ENCODE results near the gene GCH1.

The GCH1 gene

DNA sequence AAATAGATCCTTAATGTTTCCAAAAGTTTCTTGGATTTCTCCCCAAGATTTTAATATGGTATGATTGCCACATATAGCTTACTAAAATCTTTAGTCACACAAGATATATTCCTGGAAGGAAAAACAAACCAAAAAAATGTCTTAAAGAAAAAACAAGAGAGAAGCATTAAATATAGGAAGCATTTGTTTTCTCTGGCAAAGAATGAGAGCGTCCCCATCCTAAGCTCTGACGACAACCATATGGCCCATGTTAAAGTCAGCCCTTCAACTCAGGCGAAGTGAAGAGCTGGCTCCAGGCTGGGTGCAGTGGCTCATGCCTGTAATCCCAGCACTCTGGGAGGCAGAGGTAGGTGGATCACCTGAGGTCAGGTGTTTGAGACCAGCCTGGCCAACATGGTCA lies 35.6 kb downstream of the GCH1 start:
- no peak for DNase-seq (ENCODE audit: low read depth in 2 of 2)

DNA sequence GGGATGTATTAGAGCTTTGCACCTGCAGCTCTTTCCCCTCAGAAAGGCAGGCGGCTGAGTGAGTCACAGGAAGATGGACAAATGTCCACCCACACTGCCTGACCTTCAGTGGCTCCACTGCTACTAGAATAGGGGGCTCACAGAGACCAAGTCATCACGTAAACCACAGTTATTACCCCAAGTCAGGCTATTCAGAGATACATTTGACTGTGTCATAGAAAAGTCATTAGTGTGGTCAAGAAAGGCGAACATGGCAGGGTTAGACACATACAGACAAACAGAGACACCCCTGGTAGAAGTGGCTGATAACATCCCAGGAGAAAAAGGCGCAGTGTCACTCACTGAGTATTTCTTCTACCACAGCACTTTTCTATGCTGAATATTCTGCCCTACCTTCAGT lies 36.0 kb downstream of the GCH1 start:
- no peak for DNase-seq (ENCODE audit: low read depth in 2 of 2)

DNA sequence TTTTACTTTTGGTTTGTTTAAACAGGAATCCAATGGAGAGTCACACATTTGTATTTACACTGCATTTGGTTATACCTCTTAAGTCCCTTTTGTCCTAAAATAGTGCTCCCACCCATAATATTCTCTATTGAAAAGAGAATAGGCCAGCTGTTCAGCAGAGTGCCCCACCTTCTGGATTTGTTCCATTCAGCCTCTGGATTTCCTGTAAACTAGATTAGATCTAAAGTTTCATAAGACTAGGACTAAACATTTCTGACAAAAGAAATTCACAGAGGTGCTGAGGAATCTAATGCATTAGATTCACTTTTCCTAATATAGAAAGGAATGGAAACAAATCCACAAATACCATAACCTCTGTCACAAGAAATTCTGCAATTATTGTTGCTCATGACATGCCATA lies 38.1 kb downstream of the GCH1 start:
- DNase-seq (ENCODE audit: low read depth in 2 of 2) = no peak

GRCh38 chr14:54857830-54858269 lies 44.8 kb downstream of the GCH1 start:
- DNase-seq (ENCODE audit: low read depth in 2 of 2) = no peak

DNA sequence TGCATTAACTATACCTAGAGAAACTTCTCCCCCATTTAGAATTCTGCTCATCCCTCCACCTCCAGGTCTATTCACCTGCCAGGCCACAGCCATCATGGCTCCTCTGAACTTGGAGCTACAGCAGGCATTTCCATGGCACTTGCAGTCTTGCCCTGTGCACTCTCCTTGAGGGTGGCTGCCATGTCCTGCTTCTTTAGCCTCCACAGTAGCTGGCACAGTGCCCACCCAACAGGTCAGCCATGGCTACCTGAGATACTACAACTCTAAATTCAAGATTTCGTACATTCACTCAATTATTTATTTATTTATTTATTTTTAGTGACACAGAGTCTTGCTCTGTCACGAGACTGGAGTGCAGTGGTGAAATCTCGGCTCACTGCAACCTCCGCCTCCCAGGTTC lies 46.5 kb downstream of the GCH1 start:
- DNase-seq (ENCODE audit: low read depth in 2 of 2) = no peak

- DNase-seq (ENCODE audit: low read depth in 2 of 2) = no peak
These were observed 48.4 kb downstream of the GCH1 start for GRCh38 chr14:54854181-54854580.

DNA sequence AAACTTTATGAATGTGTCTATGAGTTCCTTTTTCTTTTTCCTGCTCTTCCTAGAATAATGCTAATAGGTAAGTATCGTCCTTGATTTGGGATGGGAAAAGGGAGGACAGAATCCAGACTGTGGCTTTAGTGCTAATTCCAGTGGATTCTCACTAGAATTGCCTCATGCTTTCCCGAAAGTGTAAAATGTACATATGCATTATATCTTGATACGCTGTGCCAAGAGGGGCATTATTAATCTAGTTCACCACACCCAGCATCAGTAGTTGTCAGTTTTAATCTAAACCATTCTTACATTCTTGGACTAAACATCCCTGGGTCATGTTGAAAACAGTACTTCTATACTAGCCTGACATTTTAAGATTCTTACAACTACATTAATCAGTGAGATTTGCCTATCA lies 49.3 kb downstream of the GCH1 start:
- DNase-seq (ENCODE audit: low read depth in 2 of 2) = no peak

GRCh38 chr14:54852215-54852614 lies 50.4 kb downstream of the GCH1 start:
- DNase-seq (ENCODE audit: low read depth in 2 of 2) = no peak

DNA sequence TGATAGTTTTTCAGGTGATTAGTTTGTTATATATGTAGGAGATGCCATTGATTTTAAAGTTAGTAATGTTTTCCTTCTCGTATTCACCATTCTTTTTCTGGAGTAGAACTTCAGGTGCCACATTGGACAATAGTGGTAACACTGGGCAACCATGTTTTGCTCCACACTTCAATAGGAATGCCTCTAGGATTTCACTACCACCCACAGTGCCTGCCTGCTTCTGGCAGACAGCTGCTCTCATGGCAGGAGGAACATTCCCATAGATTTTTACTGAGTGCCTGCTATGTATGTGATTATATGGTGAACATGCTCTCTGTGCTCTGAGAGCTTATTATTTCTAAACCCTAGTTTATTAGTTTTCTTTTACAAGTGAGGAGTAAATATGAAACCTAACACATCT lies 53.7 kb downstream of the GCH1 start:
- DNase-seq (ENCODE audit: low read depth in 2 of 2) = no peak

DNA sequence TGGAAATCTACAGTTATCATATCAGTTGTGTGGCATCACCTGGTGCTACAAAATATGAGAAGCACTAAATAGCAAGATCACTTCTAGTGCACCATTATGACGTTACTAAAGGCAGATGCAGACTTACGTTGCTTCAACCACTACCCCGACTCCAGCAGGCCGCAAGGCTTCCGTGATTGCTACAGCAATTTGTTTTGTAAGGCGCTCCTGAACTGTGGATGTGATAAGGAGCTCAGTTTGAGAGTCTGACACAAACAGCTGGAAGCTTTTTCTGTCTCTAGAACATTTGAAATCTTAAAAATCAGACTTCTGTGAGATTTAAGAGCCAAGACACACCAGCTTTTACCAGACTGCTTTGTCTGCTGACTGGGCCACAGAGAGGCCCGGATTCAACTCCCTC lies 57.0 kb downstream of the GCH1 start:
- no peak for DNase-seq (ENCODE audit: low read depth in 2 of 2)

GRCh38 chr14:54844479-54844878 lies 58.1 kb downstream of the GCH1 start:
- DNase-seq (ENCODE audit: low read depth in 2 of 2) = no peak

- DNase-seq (ENCODE audit: low read depth in 2 of 2) = no peak
These were observed 61.8 kb downstream of the GCH1 start for GRCh38 chr14:54840798-54841197.

GRCh38 chr14:54840336-54840735 lies 62.3 kb downstream of the GCH1 start:
- DNase-seq (ENCODE audit: low read depth in 2 of 2) = no peak

- no peak for DNase-seq (ENCODE audit: low read depth in 2 of 2)
These were observed 62.9 kb downstream of the GCH1 start for GRCh38 chr14:54839701-54840119.

GRCh38 chr14:54838931-54839512 lies 63.6 kb downstream of the GCH1 start:
- DNase-seq (ENCODE audit: low read depth in 2 of 2) = no peak

DNA sequence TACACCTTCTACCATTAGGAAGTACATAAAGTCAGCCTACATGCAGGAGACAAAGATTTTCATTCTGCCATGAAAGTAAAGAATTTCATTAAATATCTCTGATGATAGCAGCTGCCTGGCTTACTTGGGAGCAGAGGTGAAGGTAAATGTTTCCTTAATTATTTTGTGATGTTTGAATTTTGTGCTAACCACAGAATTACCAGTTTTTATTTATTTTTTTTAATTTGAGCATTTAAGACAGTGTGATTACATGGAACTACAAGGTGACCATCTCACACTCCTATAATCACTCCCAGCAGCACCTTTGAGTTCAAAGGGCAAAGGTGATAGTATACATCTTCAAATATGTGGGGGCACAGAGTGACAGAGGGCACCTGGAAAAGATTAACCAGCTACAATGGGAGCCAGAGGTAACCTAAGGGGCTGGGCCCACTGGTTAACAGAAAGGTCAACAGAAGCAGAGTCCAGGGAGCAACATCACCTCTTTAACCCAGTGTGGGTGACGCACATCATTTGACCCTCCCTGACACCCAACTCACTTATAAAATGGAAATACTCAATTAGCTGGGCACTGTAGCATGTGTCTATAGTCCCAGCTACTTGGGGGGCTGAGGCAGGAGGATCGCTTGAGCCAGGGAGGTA lies 65.0 kb downstream of the GCH1 start:
- no peak for DNase-seq (ENCODE audit: low read depth in 2 of 2)

DNA sequence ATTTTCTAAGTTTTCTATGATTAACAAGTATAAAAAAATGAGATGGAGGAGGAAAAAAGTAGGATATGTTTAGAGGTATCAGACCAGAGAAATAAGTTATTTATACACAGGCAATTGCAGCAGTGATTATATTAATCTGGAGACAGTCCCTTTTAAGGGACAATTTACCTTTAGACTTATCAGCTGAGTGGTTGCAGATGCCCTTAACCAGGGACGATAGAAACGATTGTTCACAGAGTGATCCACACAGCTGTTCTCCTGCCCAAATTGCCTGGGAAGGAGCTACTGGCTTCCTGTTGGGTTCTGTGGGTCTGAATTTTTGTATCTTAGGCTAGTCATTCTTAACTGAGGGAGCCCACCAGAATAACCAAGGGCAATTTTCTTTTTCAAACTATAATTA lies 66.4 kb downstream of the GCH1 start:
- DNase-seq (ENCODE audit: low read depth in 2 of 2) = no peak

GRCh38 chr14:54834727-54835126 lies 67.9 kb downstream of the GCH1 start:
- no peak for DNase-seq (ENCODE audit: low read depth in 2 of 2)

DNA sequence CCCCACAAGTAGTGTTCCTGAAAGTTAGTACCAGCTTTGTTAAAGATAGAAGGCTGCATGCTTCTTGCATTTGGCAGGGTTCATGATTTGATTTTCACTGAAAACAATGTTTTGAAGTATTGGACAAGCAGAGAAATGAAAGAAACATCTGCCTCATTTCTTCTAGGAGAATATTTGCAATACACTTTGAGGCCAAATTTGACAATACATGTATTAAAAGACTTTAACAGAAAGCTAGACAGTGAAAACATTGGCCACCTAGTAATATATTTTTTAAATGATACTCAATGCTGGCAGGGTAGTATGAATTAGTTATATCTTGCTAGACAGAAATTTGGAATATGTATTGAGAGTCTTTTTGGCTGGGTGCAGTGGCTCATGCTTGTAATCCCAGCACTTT lies 68.5 kb downstream of the GCH1 start:
- DNase-seq (ENCODE audit: low read depth in 2 of 2) = no peak

GRCh38 chr14:54830650-54831049 lies 72.0 kb downstream of the GCH1 start:
- DNase-seq (ENCODE audit: low read depth in 2 of 2) = no peak

- no peak for DNase-seq (ENCODE audit: low read depth in 2 of 2)
These were observed 73.0 kb downstream of the GCH1 start for GRCh38 chr14:54829486-54830224.

- DNase-seq (ENCODE audit: low read depth in 2 of 2) = no peak
These were observed 74.6 kb downstream of the GCH1 start for GRCh38 chr14:54828037-54828436.

Data from stimulated activated CD4-positive, alpha-beta T cell treated with anti-CD3 and anti-CD28 coated beads, Interleukin-1b, Interleukin-23, amount 100 ng/mL, for 4 hours (primary cell).